ENCODE results near the gene PLEKHG7. TPM values are rescaled to one million over a fixed set of nuclear protein-coding genes. Genes with fewer than 3 reads are reported as not detected.

PLEKHG7 gene
- total RNA-seq, 1 experiment from 2014 or later, result not detected

GRCh38 chr12:92794814-92795213 is 92.0 kb downstream of the PLEKHG7 start:
- no peak for DNase-seq (ENCODE audit: low spot score)

DNA sequence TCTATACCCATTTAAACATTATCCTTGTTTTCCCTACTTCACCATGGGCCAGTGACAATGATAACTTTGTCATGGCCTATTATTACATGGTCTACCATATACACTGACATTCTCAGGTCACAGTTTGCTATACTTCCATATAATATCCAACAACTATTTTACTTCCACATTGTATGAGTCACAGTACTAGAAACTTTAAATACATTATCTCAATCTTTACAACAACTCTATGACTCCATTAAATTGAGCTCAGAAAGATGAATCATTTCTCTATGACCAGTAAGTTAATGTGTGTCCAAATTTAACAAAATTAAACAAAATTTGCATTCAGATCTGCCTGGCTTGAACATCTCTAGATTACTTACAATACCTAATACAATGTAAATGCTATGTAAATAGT is 93.9 kb downstream of the PLEKHG7 start:
- no peak for DNase-seq (ENCODE audit: low spot score)

DNA sequence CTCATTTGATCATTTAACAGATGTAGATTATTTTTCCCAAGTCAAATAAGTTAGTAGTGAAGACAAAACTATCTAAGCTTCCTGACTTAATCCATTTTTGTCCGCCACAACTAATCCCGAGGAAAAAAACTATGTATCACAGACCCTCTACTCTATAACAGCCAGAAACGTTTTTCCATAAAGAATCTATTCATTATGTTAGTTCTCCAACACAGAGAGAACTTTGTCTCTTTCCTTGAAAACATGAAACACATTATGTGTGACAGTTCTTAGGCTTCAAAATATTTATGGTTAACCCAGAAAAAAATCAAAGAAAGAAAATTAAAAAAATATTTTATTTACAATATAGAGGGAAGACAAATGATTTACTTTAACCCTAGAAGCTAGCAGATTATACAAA is 100.1 kb downstream of the PLEKHG7 start:
- no peak for DNase-seq (ENCODE audit: low spot score)

DNA sequence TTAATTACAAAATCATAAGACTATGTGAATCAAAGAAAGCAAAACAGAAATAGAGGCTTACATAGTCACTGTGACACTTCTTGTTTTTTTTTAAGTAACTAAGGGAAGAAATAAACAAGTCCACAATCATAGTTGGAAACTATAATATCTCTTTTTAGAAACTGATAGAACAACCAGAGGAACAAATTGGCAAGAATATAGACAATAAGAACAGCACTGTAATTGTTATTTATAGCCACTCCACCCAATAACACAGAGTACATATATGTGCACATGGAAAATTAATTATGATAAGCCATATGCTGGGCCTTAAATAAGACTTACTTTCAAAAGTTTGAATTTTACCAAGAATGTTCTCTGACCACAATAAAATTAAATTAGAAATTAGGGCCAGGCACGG is 101.1 kb downstream of the PLEKHG7 start:
- no peak for DNase-seq (ENCODE audit: low spot score)

DNA sequence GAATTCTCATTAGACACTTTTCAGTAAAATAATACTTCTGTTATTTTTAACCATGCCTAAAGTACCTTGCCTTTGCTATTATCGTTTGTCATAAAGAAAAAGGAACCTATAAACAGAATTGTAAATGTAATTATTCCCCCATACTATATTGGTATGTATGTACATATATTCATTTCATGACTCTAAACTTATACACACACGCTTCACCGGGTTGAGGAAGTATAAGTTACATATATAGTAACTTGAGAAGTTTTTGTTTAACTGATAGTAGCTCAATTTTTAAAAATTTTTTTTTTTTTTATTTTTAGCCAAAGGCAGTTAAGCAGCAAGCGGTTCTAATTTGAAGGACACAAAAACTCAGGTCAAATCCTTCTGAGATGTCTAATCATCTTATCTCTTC is 107.6 kb downstream of the PLEKHG7 start:
- no peak for DNase-seq (ENCODE audit: low spot score)

DNA sequence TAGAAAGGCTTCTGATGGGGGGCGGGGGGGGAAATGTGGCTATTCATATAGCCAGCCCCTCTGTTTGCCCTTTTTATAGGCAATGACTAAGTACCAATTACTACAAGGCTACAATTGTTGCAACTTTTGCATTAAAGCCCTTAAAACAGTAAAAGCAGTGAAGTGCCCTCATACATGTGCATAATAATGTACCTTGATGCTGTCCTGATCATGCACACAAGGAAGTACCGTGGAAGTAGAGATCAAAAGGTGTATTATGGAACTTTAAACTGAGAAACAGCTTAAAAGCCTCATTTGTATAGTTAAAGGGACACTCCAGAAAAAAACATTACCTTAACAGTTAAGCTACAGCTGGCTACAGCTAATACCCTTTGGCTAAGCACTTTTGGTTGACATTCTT is 111.8 kb downstream of the PLEKHG7 start:
- no peak for DNase-seq (ENCODE audit: low spot score)

GRCh38 chr12:92821142-92821541 is 118.4 kb downstream of the PLEKHG7 start:
- DNase-seq (ENCODE audit: low spot score), result no peak

Other genes starting within 250 kb of the PLEKHG7 start
- 13.3 and 17.2 TPM in 2 replicates for gene EEA1, start 226.3 kb downstream of the PLEKHG7 start, total RNA-seq (2014; rRNA removed; shearing (Covaris generic))

Measured in A172 (cell line).